H9 (cell line): Measurements from ENCODE around the gene SOCS1. TPM values are rescaled to one million over a fixed set of nuclear protein-coding genes. Genes with fewer than 3 reads are reported as not detected.

Source experiments
- DNase-seq: peaks from one replicate; pipeline ENCODE4 v3.0.0-alpha.2; 2017
- H2AFZ ChIP-seq: one replicate; pipeline ENCODE4 v1.6.1; 2013; ENCODE audit warnings: mild to moderate bottlenecking, low read length, control low read depth, moderate library complexity
- H2AK5ac ChIP-seq: 2 replicates; pipeline ENCODE4 v1.6.1; 2013; ENCODE audit warnings: low read length, control low read depth, mixed read lengths; ENCODE audit not compliant: insufficient read length
- H2BK120ac ChIP-seq: one replicate; pipeline ENCODE4 v1.6.1; 2013; ENCODE audit warnings: low read depth, mild to moderate bottlenecking, low read length, control low read depth, inconsistent platforms; ENCODE audit not compliant: poor library complexity, severe bottlenecking
- H2BK12ac ChIP-seq: 2 replicates; pipeline ENCODE4 v1.6.1; 2013; ENCODE audit warnings: low read length, control low read depth, mixed read lengths, low read depth; ENCODE audit not compliant: insufficient read length
- H2BK15ac ChIP-seq: 2 replicates; pipeline ENCODE4 v1.6.1; 2013; ENCODE audit warnings: low read depth, low read length, control low read depth
- H2BK20ac ChIP-seq: one replicate; pipeline ENCODE4 v1.6.1; 2013; ENCODE audit warnings: low read depth, mild to moderate bottlenecking, low read length, control low read depth, inconsistent platforms; ENCODE audit not compliant: poor library complexity, severe bottlenecking
- H2BK5ac ChIP-seq: 2 replicates; pipeline ENCODE4 v1.6.1; 2013; ENCODE audit warnings: low read length, control low read depth, mixed read lengths; ENCODE audit not compliant: insufficient read length
- H3K14ac ChIP-seq: 2 replicates; pipeline ENCODE4 v1.6.1; 2013; ENCODE audit warnings: low read length, control low read depth; ENCODE audit not compliant: insufficient read depth
- H3K18ac ChIP-seq: 2 replicates; pipeline ENCODE4 v1.6.1; 2013; ENCODE audit warnings: low read depth, mild to moderate bottlenecking, mixed read lengths, low read length, control low read depth; ENCODE audit not compliant: insufficient read length
- H3K23ac ChIP-seq: 2 replicates; pipeline ENCODE4 v1.6.1; 2013; ENCODE audit warnings: low read length, control low read depth, mixed read lengths, low read depth; ENCODE audit not compliant: insufficient read length
- H3K23me2 ChIP-seq: 2 replicates; pipeline ENCODE4 v1.6.1; 2013; ENCODE audit warnings: low read depth, mild to moderate bottlenecking, mixed read lengths, low read length, control low read depth; ENCODE audit not compliant: insufficient read length, poor library complexity, severe bottlenecking
- H3K27ac ChIP-seq: 2 replicates; pipeline ENCODE4 v1.5.1; 2013; ENCODE audit warnings: low read length, control low read depth, mixed read lengths, low read depth; ENCODE audit not compliant: insufficient read length
- H3K27me3 ChIP-seq: 2 replicates; pipeline ENCODE4 v1.6.1; 2013; ENCODE audit warnings: low read length, control low read depth, inconsistent platforms; ENCODE audit not compliant: insufficient read depth
- H3K4ac ChIP-seq: 2 replicates; pipeline ENCODE4 v1.6.1; 2013; ENCODE audit warnings: low read depth, mild to moderate bottlenecking, control low read depth, inconsistent platforms, low read length, moderate library complexity
- H3K4me1 ChIP-seq: 2 replicates; pipeline ENCODE4 v1.6.1; 2013; ENCODE audit warnings: low read length, control low read depth, inconsistent platforms; ENCODE audit not compliant: insufficient read depth
- H3K4me2 ChIP-seq: 2 replicates; pipeline ENCODE4 v1.6.1; 2013; ENCODE audit warnings: low read length, control low read depth, mixed read lengths; ENCODE audit not compliant: insufficient read length, insufficient read depth
- H3K56ac ChIP-seq: 2 replicates; pipeline ENCODE4 v1.6.1; 2013; ENCODE audit warnings: low read depth, mild to moderate bottlenecking, mixed read lengths, low read length, control low read depth; ENCODE audit not compliant: insufficient read length
- H3K79me1 ChIP-seq: 2 replicates; pipeline ENCODE4 v1.6.1; 2013; ENCODE audit warnings: low read depth, mild to moderate bottlenecking, moderate library complexity, low read length, control low read depth, inconsistent platforms; ENCODE audit not compliant: insufficient read depth, poor library complexity, severe bottlenecking
- H3K79me2 ChIP-seq: 2 replicates; pipeline ENCODE4 v1.6.1; 2013; ENCODE audit warnings: low read length, control low read depth, inconsistent platforms; ENCODE audit not compliant: insufficient read depth
- H3K9ac ChIP-seq: 2 replicates; pipeline ENCODE4 v1.6.1; 2013; ENCODE audit warnings: low read length, control low read depth, mixed read lengths; ENCODE audit not compliant: insufficient read length; ENCODE audit errors: extremely low read depth
- H3K9me3 ChIP-seq: one replicate; pipeline ENCODE4 v1.6.1; 2013; ENCODE audit warnings: low read depth, low read length, inconsistent platforms; ENCODE audit not compliant: control insufficient read depth
- H3T11ph ChIP-seq: one replicate; pipeline ENCODE4 v1.6.1; 2013; ENCODE audit warnings: mild to moderate bottlenecking, low read length, control low read depth, inconsistent platforms
- H4K20me1 ChIP-seq: one replicate; pipeline ENCODE4 v1.6.1; 2013; ENCODE audit not compliant: control insufficient read depth, insufficient read length, insufficient read depth
- H4K5ac ChIP-seq: 2 replicates; pipeline ENCODE4 v1.6.1; 2013; ENCODE audit warnings: low read depth, mild to moderate bottlenecking, mixed read lengths, low read length, control low read depth; ENCODE audit not compliant: insufficient read length
- H4K8ac ChIP-seq: replicated peaks from 2 replicates; pipeline ENCODE4 v1.6.1; 2013; ENCODE audit warnings: low read length, control low read depth, mixed read lengths, low read depth; ENCODE audit not compliant: insufficient read length
- H4K91ac ChIP-seq: 2 replicates; pipeline ENCODE4 v1.6.1; 2013; ENCODE audit warnings: low read depth, mild to moderate bottlenecking, moderate library complexity, mixed read lengths, low read length, control low read depth; ENCODE audit not compliant: insufficient read length
- H3K27ac Mint-ChIP-seq, 3 experiments: 2 replicates in 2 of 3; 3 replicates in 1 of 3; pipeline ENCODE4 v1.8.0; 2020 to 2021; ENCODE audit warnings: mixed read lengths in 3 of 3, mild to moderate bottlenecking in 1 of 3, moderate library complexity in 1 of 3
- H3K27me3 Mint-ChIP-seq: 2 replicates; pipeline ENCODE4 v1.8.0; 2021; ENCODE audit warnings: low read depth, mild to moderate bottlenecking, moderate library complexity, mixed read lengths
- H3K36me3 Mint-ChIP-seq, 3 experiments: 2 replicates in 2 of 3; 3 replicates in 1 of 3; pipeline ENCODE4 v1.8.0; 2020 to 2021; ENCODE audit warnings: low read depth in 3 of 3, mixed read lengths in 3 of 3; ENCODE audit not compliant: insufficient read depth in 1 of 3
- H3K4me1 Mint-ChIP-seq, 2 experiments: 2 replicates each; pipeline ENCODE4 v1.8.0; 2020; ENCODE audit warnings: mixed read lengths in 2 of 2
- H3K4me3 Mint-ChIP-seq, 2 experiments: 2 replicates in 1 of 2; 3 replicates in 1 of 2; pipeline ENCODE4 v1.8.0; 2020 to 2021; ENCODE audit warnings: mild to moderate bottlenecking in 2 of 2, mixed read lengths in 2 of 2, moderate library complexity in 1 of 2
- H3K9me3 Mint-ChIP-seq, 2 experiments: 2 replicates in 1 of 2; 3 replicates in 1 of 2; pipeline ENCODE4 v1.8.0; 2020; ENCODE audit warnings: mild to moderate bottlenecking in 2 of 2, mixed read lengths in 2 of 2, moderate library complexity in 1 of 2
- WGBS: extraction: QIAGEN DNeasy Blood & Tissue Kit; methylation state at CpG from one replicate; pipeline ENCODE4 v1.1.7; 2013; ENCODE audit warnings: missing lambda C conversion rate, low lambda C conversion rate, mixed read lengths; ENCODE audit not compliant: insufficient read length; ENCODE audit errors: extremely low coverage; 5-methylcytosine and 5-hydroxymethylcytosine counted together
- total RNA-seq: library from RNA; stranded (reverse); gene quantifications from 2 replicates; pipeline ENCODE4 v1.2.1, GENCODE V29; 2021
- TF ChIP-seq, protein P1 (sequence below): fragments of 200-600 bp; sonication (generic); conservative IDR thresholded peaks from 3 replicates; pipeline ENCODE4 v1.8.0; 2021; ENCODE audit warnings: antibody characterized with exemption, mild to moderate bottlenecking

Gene SOCS1
- total RNA-seq, 1 experiment from 2014 or later = 11.0 TPM

DNA sequence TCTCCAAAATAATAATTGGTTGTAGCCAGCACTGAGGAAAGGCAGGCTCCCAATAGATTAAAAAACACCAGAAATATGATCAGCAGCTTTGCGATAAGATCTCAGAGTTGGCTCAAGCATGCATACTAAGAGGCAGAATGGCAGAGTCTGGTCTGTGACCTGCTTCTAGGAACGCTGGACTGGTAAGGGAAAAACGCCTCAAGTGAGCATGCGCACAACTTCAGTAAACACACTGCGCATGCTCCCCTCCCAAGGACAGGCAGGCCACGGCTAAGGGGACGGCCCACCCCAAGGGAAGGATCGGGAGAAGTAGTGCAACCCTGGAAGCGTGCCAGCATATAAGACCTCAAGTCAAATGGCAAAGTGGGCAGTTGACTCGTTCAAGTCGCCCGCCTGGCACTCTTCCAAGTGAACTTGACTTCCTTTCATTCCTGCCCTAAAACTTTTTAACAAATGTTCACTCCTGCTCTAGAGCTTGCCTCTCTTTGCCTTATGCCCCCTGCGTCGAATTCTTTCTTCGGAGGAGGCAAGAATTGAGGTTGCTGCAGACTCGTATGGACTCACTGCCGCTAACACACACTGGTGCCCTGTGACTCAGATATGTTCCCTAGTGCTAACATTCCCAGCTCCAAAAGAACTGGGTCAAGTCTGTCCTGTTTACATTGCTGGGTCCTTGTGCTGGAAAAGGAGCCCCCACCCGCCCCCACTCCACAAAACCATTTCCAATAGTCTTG lies 47.6 kb upstream of the SOCS1 start:
- Mint-ChIP-seq H3K27ac (0 out of 7 replicates have a peak overlapping the region, but pooled peaks of 1 of the 3 experiments have one; percentile 29), H3K4me3 (no peak overlapping the region), H3K36me3 (peaks cover 0 to 1% (median 0%) of the 10 kb centered on the region in 3 experiments; a peak in 1 of 7 replicates), H3K9me3 (no peaks in the 10 kb centered on the region; a peak in 1 of 5 replicates), H3K27me3 (no peaks in the 10 kb centered on the region; the same call in 1 of the 2 replicates), H3K4me1 (peaks cover 4 to 8% of the 10 kb centered on the region in 2 experiments)
- no peaks in the 10 kb centered on the region for H3K23me2 ChIP-seq
- no peak overlapping the region for H3K56ac ChIP-seq
- H3K23ac ChIP-seq = no peak overlapping the region
- H3K9me3 ChIP-seq = no peaks in the 10 kb centered on the region
- H3T11ph ChIP-seq = no peak overlapping the region
- H3K4me2 ChIP-seq = no peak overlapping the region
- no peak overlapping the region for H2BK120ac ChIP-seq
- WGBS = no CpG with 5 or more reads among the region's 18 CpGs
- no peak overlapping the region for H2BK15ac ChIP-seq
- no peak overlapping the region for H3K4ac ChIP-seq
- no peak overlapping the region for H3K9ac ChIP-seq
- no peaks in the 10 kb centered on the region for H3K79me1 ChIP-seq
- H3K79me2 ChIP-seq = 0 out of 2 replicates have a peak, but pooled peaks cover 2% of the 10 kb centered on the region
- no peak overlapping the region for H2BK5ac ChIP-seq
- H4K91ac ChIP-seq = no peak overlapping the region
- H4K5ac ChIP-seq = no peak overlapping the region
- no peak overlapping the region for H3K18ac ChIP-seq
- no peaks in the 10 kb centered on the region for H3K27me3 ChIP-seq
- H2AK5ac ChIP-seq = no peak overlapping the region
- DNase-seq = no peak
- H3K4me1 ChIP-seq = no peaks in the 10 kb centered on the region
- no peak overlapping the region for H4K8ac ChIP-seq
- no peak overlapping the region for H2AFZ ChIP-seq
- no peaks in the 10 kb centered on the region for H4K20me1 ChIP-seq
- no peak overlapping the region for H2BK20ac ChIP-seq
- TF ChIP-seq, protein P1, sequence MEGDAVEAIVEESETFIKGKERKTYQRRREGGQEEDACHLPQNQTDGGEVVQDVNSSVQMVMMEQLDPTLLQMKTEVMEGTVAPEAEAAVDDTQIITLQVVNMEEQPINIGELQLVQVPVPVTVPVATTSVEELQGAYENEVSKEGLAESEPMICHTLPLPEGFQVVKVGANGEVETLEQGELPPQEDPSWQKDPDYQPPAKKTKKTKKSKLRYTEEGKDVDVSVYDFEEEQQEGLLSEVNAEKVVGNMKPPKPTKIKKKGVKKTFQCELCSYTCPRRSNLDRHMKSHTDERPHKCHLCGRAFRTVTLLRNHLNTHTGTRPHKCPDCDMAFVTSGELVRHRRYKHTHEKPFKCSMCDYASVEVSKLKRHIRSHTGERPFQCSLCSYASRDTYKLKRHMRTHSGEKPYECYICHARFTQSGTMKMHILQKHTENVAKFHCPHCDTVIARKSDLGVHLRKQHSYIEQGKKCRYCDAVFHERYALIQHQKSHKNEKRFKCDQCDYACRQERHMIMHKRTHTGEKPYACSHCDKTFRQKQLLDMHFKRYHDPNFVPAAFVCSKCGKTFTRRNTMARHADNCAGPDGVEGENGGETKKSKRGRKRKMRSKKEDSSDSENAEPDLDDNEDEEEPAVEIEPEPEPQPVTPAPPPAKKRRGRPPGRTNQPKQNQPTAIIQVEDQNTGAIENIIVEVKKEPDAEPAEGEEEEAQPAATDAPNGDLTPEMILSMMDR = no peak
- H3K14ac ChIP-seq = no peak overlapping the region
- no peak overlapping the region for H3K27ac ChIP-seq
- H2BK12ac ChIP-seq = no peak overlapping the region
